ENCODE results near the gene MAJIN. TPM values are rescaled to one million over a fixed set of nuclear protein-coding genes. Genes with fewer than 3 reads are reported as not detected.

MAJIN gene
- total and polyA plus RNA-seq, 2 experiments from 2014 or later, result not detected

DNA sequence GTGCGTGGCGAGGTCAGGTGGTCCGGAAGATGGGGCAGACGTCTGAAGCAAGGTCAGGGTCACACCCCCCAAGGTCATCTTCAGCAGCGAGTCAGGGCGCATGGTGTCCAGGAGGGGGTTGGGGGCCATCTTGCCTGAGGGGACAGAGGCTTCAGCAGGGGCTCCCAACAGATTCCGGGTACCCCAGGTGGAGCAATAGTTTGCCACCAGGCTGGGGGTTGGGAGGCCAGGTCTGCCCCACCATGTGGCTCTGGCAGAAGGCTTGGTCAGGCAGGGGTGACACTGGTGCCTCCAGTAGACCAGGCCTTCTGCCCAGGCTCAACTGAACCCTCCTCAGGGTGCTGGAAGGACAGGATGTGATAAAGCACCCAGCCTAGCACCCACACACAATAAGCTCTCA lies 60.8 kb downstream of the MAJIN start:
- ATAC-seq, result no peak
- H3K79me2 ChIP-seq (replicated peaks; ENCODE audit: insufficient read depth), result no peaks in the 10 kb centered on the region; the same call in 1 of the 2 replicates
- no peak overlapping the region for H3K27ac ChIP-seq (ENCODE audit: low read depth)
- no peaks in the 10 kb centered on the region; the same call in 1 of the 2 replicates for H3K4me1 ChIP-seq (ENCODE audit: insufficient read depth)
- no peaks in the 10 kb centered on the region for H4K20me1 ChIP-seq (replicated peaks; ENCODE audit: insufficient read depth)
- H3K4me2 ChIP-seq, result no peak overlapping the region
- no peak for TF ChIP-seq CREB1 (CRISPR knock-in tag; IDR thresholded peaks at IDR 0.05; ENCODE audit: low read depth)
- TF ChIP-seq REST (IDR thresholded peaks at IDR 0.05; ENCODE audit: unreplicated experiment), result no peak
- no peak for TF ChIP-seq POLR2AphosphoS5 (IDR thresholded peaks at IDR 0.05; ENCODE audit: low read depth)
- no peak for TF ChIP-seq ETS1 (IDR thresholded peaks at IDR 0.05)
- TF ChIP-seq STAT1 (IDR thresholded peaks at IDR 0.05; ENCODE audit: unreplicated experiment), result no peak
- TF ChIP-seq NANOG (IDR thresholded peaks at IDR 0.05; ENCODE audit: borderline replicate concordance), result no peak
- TF ChIP-seq JUNB (IDR thresholded peaks at IDR 0.05; ENCODE audit: unreplicated experiment), result no peak
- no peak for TF ChIP-seq EZH2phosphoT487 (IDR thresholded peaks at IDR 0.05; ENCODE audit: unreplicated experiment)
- TF ChIP-seq CTCF (conservative IDR thresholded peaks at IDR 0.05; ENCODE audit: low read depth in 2 of 2), result no peak
- Mint-ChIP-seq H3K27me3 (ENCODE audit: insufficient read depth, low read depth, poor library complexity) (peaks cover 8% of the 10 kb centered on the region), H3K27ac (no peak overlapping the region), H3K36me3 (ENCODE audit: low read depth) (peaks cover 10% of the 10 kb centered on the region), H3K4me3 (no peak overlapping the region), H3K9me3 (no peaks in the 10 kb centered on the region; the same call in 2 of the 3 replicates), H3K4me1 (peaks cover 5% of the 10 kb centered on the region; the same call in 2 of the 3 replicates)
- DNase-seq (ENCODE audit: low spot score), result no peak
- H3K9me2 ChIP-seq (ENCODE audit: insufficient read depth), result no peaks in the 10 kb centered on the region
- no peaks in the 10 kb centered on the region for H3K36me3 ChIP-seq (ENCODE audit: insufficient read depth)
- H2AFZ ChIP-seq, result no peak overlapping the region
- H3F3A ChIP-seq (replicated peaks; ENCODE audit: low read depth), result no peaks in the 10 kb centered on the region
- H3K4me3 ChIP-seq, result no peak overlapping the region
- no peaks in the 10 kb centered on the region for H3K27me3 ChIP-seq (ENCODE audit: insufficient read depth)
